HG03469 (cell line): ENCODE data around the gene ARID3C.

Experiments used
- ATAC-seq: cut with Tn5 transposase; IDR thresholded peaks from one replicate; pipeline ENCODE4 v1.9.1; 2021; ENCODE audit warnings: mild to moderate bottlenecking, moderate library complexity, moderate number of reproducible peaks; ENCODE audit not compliant: unreplicated experiment

Gene ARID3C

GRCh38 chr9:34628656-34629490 is at the start of gene ARID3C:
ARID3C (minus strand) TSS chr9:34629066; CDS start chr9:34628014, 1,052 bp downstream.
- no peak for ATAC-seq

- no peak for ATAC-seq
These were observed 47.0 kb upstream of the ARID3C start for GRCh38 chr9:34675869-34676268.

- ATAC-seq, result no peak
These were observed 46.3 kb upstream of the ARID3C start for GRCh38 chr9:34675048-34675714.

GRCh38 chr9:34674440-34674839 is 45.6 kb upstream of the ARID3C start:
- ATAC-seq, result no peak

- no peak for ATAC-seq
These were observed 42.4 kb upstream of the ARID3C start for GRCh38 chr9:34671307-34671706.

GRCh38 chr9:34669809-34670562 is 41.1 kb upstream of the ARID3C start:
- ATAC-seq, result no peak

GRCh38 chr9:34665381-34666250 is 36.8 kb upstream of the ARID3C start:
- ATAC-seq, result peak; percentile 51

GRCh38 chr9:34665067-34665380 is 36.2 kb upstream of the ARID3C start:
- no peak for ATAC-seq

GRCh38 chr9:34664281-34665066 is 35.6 kb upstream of the ARID3C start:
- peak; percentile 31 for ATAC-seq

GRCh38 chr9:34663303-34663605 is 34.4 kb upstream of the ARID3C start:
- no peak for ATAC-seq

- no peak for ATAC-seq
These were observed 33.8 kb upstream of the ARID3C start, which contains the start of gene CCL27 for GRCh38 chr9:34662526-34663302. CCL27 (minus strand) TSS chr9:34662657; CDS start chr9:34662633, 24 bp downstream.

- no peak for ATAC-seq
These were observed 30.9 kb upstream of the ARID3C start for GRCh38 chr9:34659592-34660253.

GRCh38 chr9:34658461-34658860 is 29.6 kb upstream of the ARID3C start:
- no peak for ATAC-seq

- no peak for ATAC-seq
These were observed 28.1 kb upstream of the ARID3C start for GRCh38 chr9:34656992-34657391.

- ATAC-seq, result no peak
These were observed 26.5 kb upstream of the ARID3C start for GRCh38 chr9:34655394-34655793.

- no peak for ATAC-seq
These were observed 25.6 kb upstream of the ARID3C start for GRCh38 chr9:34654323-34655051.

GRCh38 chr9:34653151-34654072 is 24.5 kb upstream of the ARID3C start:
- no peak for ATAC-seq
